Measurements from ENCODE around the gene NEK10. TPM values are rescaled to one million over a fixed set of nuclear protein-coding genes. Genes with fewer than 3 reads are reported as not detected.

NEK10 gene
- total and polyA plus RNA-seq, 9 of the 15 experiments (the other 6 are each of a cell fraction or from before 2014, with no cell fraction given): 0.07 TPM; not detected in 8

DNA sequence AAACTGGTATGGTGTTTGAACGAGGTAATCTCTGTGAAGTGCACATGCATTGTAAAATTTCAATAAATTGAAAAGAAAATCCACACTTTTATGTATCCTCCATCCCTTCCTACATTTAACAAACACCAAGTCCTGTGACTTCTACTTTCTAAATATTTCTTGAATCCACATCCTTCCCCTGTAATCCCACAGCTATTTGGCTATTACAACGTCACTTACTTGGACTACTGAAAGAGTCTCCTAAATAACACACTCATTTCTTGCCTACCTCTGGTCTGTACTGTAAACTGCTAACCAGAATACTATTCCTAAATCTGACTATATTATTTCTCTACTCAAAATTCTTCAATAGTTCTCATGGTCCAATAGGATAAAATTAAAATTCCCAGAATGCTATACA, 176.1 kb downstream of the NEK10 start:
- no peak overlapping the region for H3K27ac ChIP-seq (ENCODE audit: extremely low read depth, low read depth, low read length)
- H4K20me1 ChIP-seq (replicated peaks; ENCODE audit: control insufficient read depth, insufficient read depth, low read length): no peaks in the 10 kb centered on the region
- in situ Hi-C loops (cut with MboI): no loop called here
- H3K27me3 ChIP-seq (ENCODE audit: control insufficient read depth in 2 of 2, insufficient read depth in 2 of 2, low read length in 2 of 2): no peaks in the 10 kb centered on the region
- ChIA-PET POLR2A (no interaction called here), CTCF (ENCODE audit: low intra/inter-chr PET ratio) (no interaction called here)
- ATAC-seq (no peak), FAIRE-seq (no peak), DNase-seq (ENCODE audit: extremely low read depth in 1 of 4, low spot score in 3 of 4) (no peak)
- no peak overlapping the region for H2AFZ ChIP-seq (ENCODE audit: low read depth, low read length)
- H3K79me2 ChIP-seq (ENCODE audit: control insufficient read depth, insufficient read depth, low read length): no peaks in the 10 kb centered on the region
- no peaks in the 10 kb centered on the region for H3K36me3 ChIP-seq (ENCODE audit: control insufficient read depth, insufficient read depth, low read length)
- no peaks in the 10 kb centered on the region for H3K4me1 ChIP-seq (replicated peaks in 1 of 2; ENCODE audit: control insufficient read depth in 2 of 2, insufficient read depth in 2 of 2, low read length in 2 of 2)
- no peak overlapping the region for H3K9ac ChIP-seq (ENCODE audit: insufficient read depth in 1 of 2, low read depth in 2 of 2, low read length in 2 of 2)
- intact Hi-C loops (cut with micrococcal nuclease): no loop called here
- no peak overlapping the region for H3K4me2 ChIP-seq (ENCODE audit: insufficient read depth, low read length)
- no TSS peak for BruUV-seq (replicated peaks)
- H3K9me1 ChIP-seq (ENCODE audit: control insufficient read depth, insufficient read depth, low read length): no peaks in the 10 kb centered on the region
- H3K9me3 ChIP-seq (replicated peaks; ENCODE audit: control insufficient read depth, insufficient read depth, low read depth, low read length): no peaks in the 10 kb centered on the region
- H3K4me3 ChIP-seq: no peak overlapping the region
- WGBS (ENCODE audit: insufficient coverage, low coverage, missing lambda C conversion rate): 0% methylated on average over 2 of the region's 2 CpGs
- TF ChIP-seq HDAC1 (IDR thresholded peaks at IDR 0.05) (no peak), ZNF384 (IDR thresholded peaks at IDR 0.05; ENCODE audit: low read depth, low read length) (no peak), KDM4B (IDR thresholded peaks at IDR 0.05; ENCODE audit: borderline replicate concordance in 2 of 2, low read depth in 1 of 2) (no peak), ELF4 (CRISPR knock-in tag; IDR thresholded peaks at IDR 0.05) (no peak), PHF8 (IDR thresholded peaks at IDR 0.05; ENCODE audit: borderline replicate concordance, low read length) (no peak)
- TF ChIP-seq, protein P1, sequence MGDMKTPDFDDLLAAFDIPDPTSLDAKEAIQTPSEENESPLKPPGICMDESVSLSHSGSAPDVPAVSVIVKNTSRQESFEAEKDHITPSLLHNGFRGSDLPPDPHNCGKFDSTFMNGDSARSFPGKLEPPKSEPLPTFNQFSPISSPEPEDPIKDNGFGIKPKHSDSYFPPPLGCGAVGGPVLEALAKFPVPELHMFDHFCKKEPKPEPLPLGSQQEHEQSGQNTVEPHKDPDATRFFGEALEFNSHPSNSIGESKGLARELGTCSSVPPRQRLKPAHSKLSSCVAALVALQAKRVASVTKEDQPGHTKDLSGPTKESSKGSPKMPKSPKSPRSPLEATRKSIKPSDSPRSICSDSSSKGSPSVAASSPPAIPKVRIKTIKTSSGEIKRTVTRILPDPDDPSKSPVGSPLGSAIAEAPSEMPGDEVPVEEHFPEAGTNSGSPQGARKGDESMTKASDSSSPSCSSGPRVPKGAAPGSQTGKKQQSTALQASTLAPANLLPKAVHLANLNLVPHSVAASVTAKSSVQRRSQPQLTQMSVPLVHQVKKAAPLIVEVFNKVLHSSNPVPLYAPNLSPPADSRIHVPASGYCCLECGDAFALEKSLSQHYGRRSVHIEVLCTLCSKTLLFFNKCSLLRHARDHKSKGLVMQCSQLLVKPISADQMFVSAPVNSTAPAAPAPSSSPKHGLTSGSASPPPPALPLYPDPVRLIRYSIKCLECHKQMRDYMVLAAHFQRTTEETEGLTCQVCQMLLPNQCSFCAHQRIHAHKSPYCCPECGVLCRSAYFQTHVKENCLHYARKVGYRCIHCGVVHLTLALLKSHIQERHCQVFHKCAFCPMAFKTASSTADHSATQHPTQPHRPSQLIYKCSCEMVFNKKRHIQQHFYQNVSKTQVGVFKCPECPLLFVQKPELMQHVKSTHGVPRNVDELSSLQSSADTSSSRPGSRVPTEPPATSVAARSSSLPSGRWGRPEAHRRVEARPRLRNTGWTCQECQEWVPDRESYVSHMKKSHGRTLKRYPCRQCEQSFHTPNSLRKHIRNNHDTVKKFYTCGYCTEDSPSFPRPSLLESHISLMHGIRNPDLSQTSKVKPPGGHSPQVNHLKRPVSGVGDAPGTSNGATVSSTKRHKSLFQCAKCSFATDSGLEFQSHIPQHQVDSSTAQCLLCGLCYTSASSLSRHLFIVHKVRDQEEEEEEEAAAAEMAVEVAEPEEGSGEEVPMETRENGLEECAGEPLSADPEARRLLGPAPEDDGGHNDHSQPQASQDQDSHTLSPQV (IDR thresholded peaks at IDR 0.05): no peak
- TF ChIP-seq, protein P2, sequence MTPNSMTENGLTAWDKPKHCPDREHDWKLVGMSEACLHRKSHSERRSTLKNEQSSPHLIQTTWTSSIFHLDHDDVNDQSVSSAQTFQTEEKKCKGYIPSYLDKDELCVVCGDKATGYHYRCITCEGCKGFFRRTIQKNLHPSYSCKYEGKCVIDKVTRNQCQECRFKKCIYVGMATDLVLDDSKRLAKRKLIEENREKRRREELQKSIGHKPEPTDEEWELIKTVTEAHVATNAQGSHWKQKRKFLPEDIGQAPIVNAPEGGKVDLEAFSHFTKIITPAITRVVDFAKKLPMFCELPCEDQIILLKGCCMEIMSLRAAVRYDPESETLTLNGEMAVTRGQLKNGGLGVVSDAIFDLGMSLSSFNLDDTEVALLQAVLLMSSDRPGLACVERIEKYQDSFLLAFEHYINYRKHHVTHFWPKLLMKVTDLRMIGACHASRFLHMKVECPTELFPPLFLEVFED (CRISPR knock-in tag; conservative IDR thresholded peaks at IDR 0.05): no peak
- TF ChIP-seq, protein P3, sequence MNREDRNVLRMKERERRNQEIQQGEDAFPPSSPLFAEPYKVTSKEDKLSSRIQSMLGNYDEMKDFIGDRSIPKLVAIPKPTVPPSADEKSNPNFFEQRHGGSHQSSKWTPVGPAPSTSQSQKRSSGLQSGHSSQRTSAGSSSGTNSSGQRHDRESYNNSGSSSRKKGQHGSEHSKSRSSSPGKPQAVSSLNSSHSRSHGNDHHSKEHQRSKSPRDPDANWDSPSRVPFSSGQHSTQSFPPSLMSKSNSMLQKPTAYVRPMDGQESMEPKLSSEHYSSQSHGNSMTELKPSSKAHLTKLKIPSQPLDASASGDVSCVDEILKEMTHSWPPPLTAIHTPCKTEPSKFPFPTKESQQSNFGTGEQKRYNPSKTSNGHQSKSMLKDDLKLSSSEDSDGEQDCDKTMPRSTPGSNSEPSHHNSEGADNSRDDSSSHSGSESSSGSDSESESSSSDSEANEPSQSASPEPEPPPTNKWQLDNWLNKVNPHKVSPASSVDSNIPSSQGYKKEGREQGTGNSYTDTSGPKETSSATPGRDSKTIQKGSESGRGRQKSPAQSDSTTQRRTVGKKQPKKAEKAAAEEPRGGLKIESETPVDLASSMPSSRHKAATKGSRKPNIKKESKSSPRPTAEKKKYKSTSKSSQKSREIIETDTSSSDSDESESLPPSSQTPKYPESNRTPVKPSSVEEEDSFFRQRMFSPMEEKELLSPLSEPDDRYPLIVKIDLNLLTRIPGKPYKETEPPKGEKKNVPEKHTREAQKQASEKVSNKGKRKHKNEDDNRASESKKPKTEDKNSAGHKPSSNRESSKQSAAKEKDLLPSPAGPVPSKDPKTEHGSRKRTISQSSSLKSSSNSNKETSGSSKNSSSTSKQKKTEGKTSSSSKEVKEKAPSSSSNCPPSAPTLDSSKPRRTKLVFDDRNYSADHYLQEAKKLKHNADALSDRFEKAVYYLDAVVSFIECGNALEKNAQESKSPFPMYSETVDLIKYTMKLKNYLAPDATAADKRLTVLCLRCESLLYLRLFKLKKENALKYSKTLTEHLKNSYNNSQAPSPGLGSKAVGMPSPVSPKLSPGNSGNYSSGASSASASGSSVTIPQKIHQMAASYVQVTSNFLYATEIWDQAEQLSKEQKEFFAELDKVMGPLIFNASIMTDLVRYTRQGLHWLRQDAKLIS (CRISPR knock-in tag; IDR thresholded peaks at IDR 0.05): no peak
